ENCODE data around the gene RBM39. TPM values are rescaled to one million over a fixed set of nuclear protein-coding genes. Genes with fewer than 3 reads are reported as not detected.
A peak's percentile ranks its signal among the peaks of the same experiment; 100 is the strongest.

The RBM39 gene
- total RNA-seq, 1 donor from 2014 or later, result 299 TPM

- ATAC-seq (no peak), DNase-seq (no peak)
- intact Hi-C loops (cut with DNase I), result no loop called here
- no peaks in the 10 kb centered on the region for H3K9me3 ChIP-seq
- no peak overlapping the region for H3K27ac ChIP-seq
- TF ChIP-seq CTCF (IDR thresholded peaks at IDR 0.05), result no peak
- no peaks in the 10 kb centered on the region for H3K27me3 ChIP-seq (ENCODE audit: low read depth)
- peaks cover 60% of the 10 kb centered on the region for H3K36me3 ChIP-seq
- no peaks in the 10 kb centered on the region for H3K4me1 ChIP-seq
- H3K4me3 ChIP-seq, result no peak overlapping the region
Observed at GRCh38 chr20:35669221-35669620, 72.8 kb downstream of the RBM39 start.

- ATAC-seq, result no peak
- TF ChIP-seq CTCF (IDR thresholded peaks at IDR 0.05), result no peak
Observed at GRCh38 chr20:35665949-35666288, 76.1 kb downstream of the RBM39 start.

DNA sequence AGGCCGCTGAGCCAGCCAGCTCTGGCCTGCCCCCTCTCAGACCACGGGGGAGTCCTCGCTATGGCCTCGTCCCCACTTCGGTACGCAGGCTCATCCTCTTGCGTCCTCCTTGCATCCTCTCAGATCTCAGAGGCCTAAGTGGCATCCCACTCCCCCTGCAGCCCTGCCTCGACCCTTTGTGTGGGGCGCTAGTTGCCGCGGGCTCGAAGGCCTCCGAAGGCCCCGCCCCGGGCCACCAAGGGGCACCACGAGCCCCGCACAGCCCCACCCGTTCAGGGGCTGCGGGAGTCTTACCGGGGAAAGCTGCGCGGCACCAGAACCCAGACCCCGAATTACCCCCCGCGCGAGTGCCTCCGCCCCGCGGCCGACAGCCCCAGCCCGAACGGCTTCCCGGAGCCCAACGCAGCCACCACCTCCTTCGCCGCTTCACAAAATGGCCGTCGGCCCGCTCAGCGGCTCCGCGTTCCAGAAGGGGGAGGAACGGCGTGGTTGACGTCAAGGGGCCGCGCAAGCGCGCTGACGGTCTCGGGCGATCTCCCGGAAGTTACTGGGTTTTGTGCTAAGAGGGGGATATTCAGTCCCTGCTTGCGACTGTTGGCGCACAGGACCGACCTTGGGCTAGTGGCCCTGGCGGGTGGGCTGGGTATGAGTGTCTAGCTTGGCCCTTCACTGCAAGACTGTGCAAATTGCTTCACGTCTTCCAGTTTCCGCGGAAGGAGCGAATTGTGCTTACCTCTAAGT is 77.4 kb downstream of the RBM39 start, which contains the start of the genes CPNE1 and RBM12:
Gene CPNE1 (minus strand): TSS at position 435 of the 741 bp plus-strand sequence. CDS start 31,977 bp downstream, outside the sequence.
Gene RBM12 (minus strand): TSS at position 435 of the 741 bp plus-strand sequence. CDS start 9,578 bp downstream, outside the sequence.
- peaks cover 15% of the 10 kb centered on the region for H3K36me3 ChIP-seq
- no peaks in the 10 kb centered on the region for H3K9me3 ChIP-seq
- peak within 1 kb of the TSS; percentile 81 for H3K4me3 ChIP-seq
- peaks cover 39% of the 10 kb centered on the region for H3K4me1 ChIP-seq
- TF ChIP-seq CTCF (IDR thresholded peaks at IDR 0.05), result no peak
- intact Hi-C loops (cut with DNase I), result no loop called here
- no peaks in the 10 kb centered on the region for H3K27me3 ChIP-seq (ENCODE audit: low read depth)
- peak within 1 kb of the TSS; percentile 98 for H3K27ac ChIP-seq
- ATAC-seq (peak; percentile 97), DNase-seq (peak; percentile 94)

More at GRCh38 chr20:35665949-35666288, 76.1 kb downstream of the RBM39 start:
- Histone ChIP-seq H3K36me3 (peaks cover 27% of the 10 kb centered on the region), H3K4me3 (no peak overlapping the region), H3K27ac (no peak overlapping the region), H3K9me3 (no peaks in the 10 kb centered on the region), H3K27me3 (ENCODE audit: low read depth) (no peaks in the 10 kb centered on the region), H3K4me1 (peaks cover 27% of the 10 kb centered on the region)
- no peak for DNase-seq
- intact Hi-C loops (cut with DNase I), result no loop called here

DNA sequence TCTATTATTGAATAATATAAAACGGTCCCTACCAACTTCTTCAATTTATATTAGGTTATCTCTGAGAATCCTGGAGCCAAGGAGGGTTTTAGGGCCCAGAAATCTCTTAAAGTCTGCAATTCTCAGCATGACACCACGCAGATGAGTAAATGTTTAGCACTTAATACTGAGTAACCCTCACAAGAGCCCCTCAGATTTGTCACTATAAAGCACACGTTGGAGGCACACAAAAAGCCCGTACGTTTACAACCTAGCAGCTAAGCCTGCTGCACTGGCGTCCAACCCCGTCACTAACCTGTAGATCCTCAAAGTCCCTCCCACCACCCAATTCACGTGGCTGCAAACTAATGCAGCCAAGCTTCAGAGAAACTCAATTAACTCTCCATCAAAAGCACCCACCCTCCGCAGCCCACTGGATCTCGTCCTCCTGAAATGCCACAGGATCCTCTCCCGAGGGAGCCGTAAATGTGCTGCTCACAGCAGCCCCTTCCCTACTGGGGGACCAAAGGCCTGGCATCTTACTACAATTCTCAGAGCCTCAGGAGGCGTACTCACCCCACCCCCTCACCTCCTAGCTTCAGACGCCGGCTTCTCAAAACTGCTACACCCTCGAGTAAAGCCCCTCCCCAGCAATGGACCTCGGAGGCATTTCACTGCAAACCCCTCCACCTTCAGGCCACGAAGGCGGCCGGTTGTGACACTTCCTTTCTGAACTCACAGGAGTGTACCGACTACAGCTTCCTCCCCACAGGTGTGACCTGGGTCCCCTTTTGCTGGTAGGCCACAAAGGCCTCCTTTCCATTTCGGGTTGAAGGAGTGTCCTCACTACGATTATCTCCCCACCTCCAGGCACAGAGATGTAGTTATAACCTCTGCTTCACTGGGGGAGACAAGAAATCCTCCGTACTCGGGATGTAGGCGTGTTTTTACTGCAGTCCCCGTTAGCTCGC is 78.3 kb downstream of the RBM39 start:
- ATAC-seq (peak; percentile 47 to 58), DNase-seq (peak; percentile 56)
- H3K36me3 ChIP-seq, result peaks cover 6% of the 10 kb centered on the region
- H3K4me1 ChIP-seq, result peaks cover 48% of the 10 kb centered on the region
- TF ChIP-seq CTCF (IDR thresholded peaks at IDR 0.05), result no peak
- H3K27ac ChIP-seq, result peak overlapping the region; percentile 98
- peak overlapping the region; percentile 81 for H3K4me3 ChIP-seq
- intact Hi-C loops (cut with DNase I), result no loop called here
- no peaks in the 10 kb centered on the region for H3K27me3 ChIP-seq (ENCODE audit: low read depth)
- H3K9me3 ChIP-seq, result no peaks in the 10 kb centered on the region

GRCh38 chr20:35662551-35662950 is 79.5 kb downstream of the RBM39 start:
- Histone ChIP-seq H3K4me3 (peak overlapping the region; percentile 81), H3K27ac (no peak overlapping the region), H3K36me3 (no peaks in the 10 kb centered on the region), H3K27me3 (ENCODE audit: low read depth) (no peaks in the 10 kb centered on the region), H3K4me1 (peaks cover 60% of the 10 kb centered on the region), H3K9me3 (no peaks in the 10 kb centered on the region)
- ATAC-seq (no peak), DNase-seq (no peak)
- intact Hi-C loops (cut with DNase I), result no loop called here
- no peak for TF ChIP-seq CTCF (IDR thresholded peaks at IDR 0.05)

Data from lower lobe of right lung (tissue), 2 donors.